Measurements from ENCODE around the gene CDC42EP4.

CDC42EP4 gene

GRCh38 chr17:73324711-73325526 lies 13.1 kb upstream of the CDC42EP4 start:
- no peaks in the 10 kb centered on the region for H3K4me1 ChIP-seq (ENCODE audit: low read length)
- peaks cover 43% of the 10 kb centered on the region for H3K27me3 ChIP-seq (replicated peaks; ENCODE audit: insufficient read depth, low read length)
- H3K4me2 ChIP-seq (ENCODE audit: low read depth, low read length): no peak overlapping the region
- no peak for TF ChIP-seq EZH2phosphoT487 (IDR thresholded peaks at IDR 0.05; ENCODE audit: low read length)
- TF ChIP-seq EZH2 (optimal IDR thresholded peaks at IDR 0.05; ENCODE audit: low read depth, low read length): no peak
- no peak for TF ChIP-seq CTCF (IDR thresholded peaks at IDR 0.05; ENCODE audit: low read length)
- H3K36me3 ChIP-seq (replicated peaks; ENCODE audit: insufficient read depth, low read length): no peaks in the 10 kb centered on the region
- H3K9me3 ChIP-seq (replicated peaks; ENCODE audit: insufficient read depth, low read length): no peaks in the 10 kb centered on the region
- no peak overlapping the region for H3K4me3 ChIP-seq (ENCODE audit: low read length)
- H3K27ac ChIP-seq (ENCODE audit: low read length): no peak overlapping the region
- H4K20me1 ChIP-seq (ENCODE audit: insufficient read depth, low read length): no peaks in the 10 kb centered on the region
- no peaks in the 10 kb centered on the region for H3K9me2 ChIP-seq (replicated peaks; ENCODE audit: insufficient read depth, low read length)
- no peaks in the 10 kb centered on the region for H3F3A ChIP-seq (ENCODE audit: insufficient read depth, low read length)
- H3K79me2 ChIP-seq (ENCODE audit: low read length): no peaks in the 10 kb centered on the region
- no peak overlapping the region for H2AFZ ChIP-seq (ENCODE audit: low read length)
- no peak overlapping the region for H3K9ac ChIP-seq (ENCODE audit: low read length)
- no peak for DNase-seq

- no peak for TF ChIP-seq EZH2 (optimal IDR thresholded peaks at IDR 0.05; ENCODE audit: low read depth, low read length)
- no peak for TF ChIP-seq CTCF (IDR thresholded peaks at IDR 0.05; ENCODE audit: low read length)
- TF ChIP-seq EZH2phosphoT487 (IDR thresholded peaks at IDR 0.05; ENCODE audit: low read length): no peak
- Histone ChIP-seq H3K9me2 (replicated peaks; ENCODE audit: insufficient read depth, low read length) (no peaks in the 10 kb centered on the region), H3K4me1 (ENCODE audit: low read length) (no peaks in the 10 kb centered on the region), H3K79me2 (ENCODE audit: low read length) (no peaks in the 10 kb centered on the region), H3K27me3 (replicated peaks; ENCODE audit: insufficient read depth, low read length) (peaks cover 43% of the 10 kb centered on the region), H3K4me2 (ENCODE audit: low read depth, low read length) (no peak overlapping the region), H3K9me3 (replicated peaks; ENCODE audit: insufficient read depth, low read length) (no peaks in the 10 kb centered on the region), H3K27ac (ENCODE audit: low read length) (no peak overlapping the region), H3K4me3 (ENCODE audit: low read length) (no peak overlapping the region), H2AFZ (ENCODE audit: low read length) (no peak overlapping the region), H3F3A (ENCODE audit: insufficient read depth, low read length) (no peaks in the 10 kb centered on the region), H4K20me1 (ENCODE audit: insufficient read depth, low read length) (no peaks in the 10 kb centered on the region), H3K36me3 (replicated peaks; ENCODE audit: insufficient read depth, low read length) (no peaks in the 10 kb centered on the region), H3K9ac (ENCODE audit: low read length) (no peak overlapping the region)
- DNase-seq: no peak
Observed at GRCh38 chr17:73324160-73324475, 12.3 kb upstream of the CDC42EP4 start.

GRCh38 chr17:73323409-73324159 lies 11.8 kb upstream of the CDC42EP4 start:
- Histone ChIP-seq H3K4me3 (ENCODE audit: low read length) (no peak overlapping the region), H3K27ac (ENCODE audit: low read length) (no peak overlapping the region), H3K27me3 (replicated peaks; ENCODE audit: insufficient read depth, low read length) (peaks cover 41% of the 10 kb centered on the region), H3K4me2 (ENCODE audit: low read depth, low read length) (no peak overlapping the region), H3K36me3 (replicated peaks; ENCODE audit: insufficient read depth, low read length) (no peaks in the 10 kb centered on the region), H3F3A (ENCODE audit: insufficient read depth, low read length) (no peaks in the 10 kb centered on the region), H3K79me2 (ENCODE audit: low read length) (no peaks in the 10 kb centered on the region), H4K20me1 (ENCODE audit: insufficient read depth, low read length) (no peaks in the 10 kb centered on the region), H2AFZ (ENCODE audit: low read length) (no peak overlapping the region), H3K9ac (ENCODE audit: low read length) (no peak overlapping the region), H3K4me1 (ENCODE audit: low read length) (no peaks in the 10 kb centered on the region), H3K9me2 (replicated peaks; ENCODE audit: insufficient read depth, low read length) (no peaks in the 10 kb centered on the region), H3K9me3 (replicated peaks; ENCODE audit: insufficient read depth, low read length) (no peaks in the 10 kb centered on the region)
- no peak for DNase-seq
- TF ChIP-seq CTCF (IDR thresholded peaks at IDR 0.05; ENCODE audit: low read length) (no peak), EZH2phosphoT487 (IDR thresholded peaks at IDR 0.05; ENCODE audit: low read length) (no peak), EZH2 (optimal IDR thresholded peaks at IDR 0.05; ENCODE audit: low read depth, low read length) (no peak)

Data from MM.1S (cell line).